Stomach (tissue), 9 donors: ENCODE data around the gene ZDHHC7. TPM values are rescaled to one million over a fixed set of nuclear protein-coding genes. Genes with fewer than 3 reads are reported as not detected.
A peak's percentile ranks its signal among the peaks of the same experiment; 100 is the strongest.

Source experiments
- DNase-seq, 2 donors: peaks; one replicate each; pipeline versions ENCODE4 v3.0.0 to v3.0.0-alpha.2; 2013 to 2019
- H3K27ac ChIP-seq, 5 donors: fragments of 200-600 bp in 4 of 5; sonication (generic) in 4 of 5; one replicate each; pipeline ENCODE4 v1.5.1; 2013 to 2019; ENCODE audit warnings: mild to moderate bottlenecking in 1 of 5, moderate library complexity in 1 of 5
- H3K27me3 ChIP-seq, 3 donors: fragments of 200-600 bp; sonication (generic); one replicate each; pipeline ENCODE4 v1.5.1; 2017 to 2019; ENCODE audit warnings: mixed run types in 1 of 3
- H3K36me3 ChIP-seq, 4 donors: fragments of 200-600 bp; sonication (generic); 1 replicate in 3 of 4; 2 replicates in 1 of 4; pipeline ENCODE4 v1.5.1; 2016 to 2019
- H3K4me1 ChIP-seq, 4 donors: fragments of 200-600 bp; sonication (generic); one replicate each; pipeline ENCODE4 v1.5.1; 2016 to 2019
- H3K4me3 ChIP-seq, 4 donors: fragments of 200-600 bp; sonication (generic) in 3 of 4; one replicate each; pipeline ENCODE4 v1.5.1; 2016 to 2019; ENCODE audit warnings: mild to moderate bottlenecking in 1 of 4
- H3K9me3 ChIP-seq, 4 donors: fragments of 200-600 bp; sonication (generic); one replicate each; pipeline ENCODE4 v1.5.1; 2016 to 2019
- EP300 ChIP-seq: sonication (generic); formaldehyde crosslinking; IDR thresholded peaks from one replicate; pipeline ENCODE4 v1.6.1; 2017; ENCODE audit warnings: antibody characterized with exemption
- POLR2A ChIP-seq, 4 donors: fragments of 450-650 bp; IDR thresholded peaks; one replicate each; pipeline ENCODE4 v1.6.1; 2016; ENCODE audit warnings: antibody characterized with exemption in 4 of 4, control low read depth in 2 of 4, mild to moderate bottlenecking in 1 of 4, moderate library complexity in 1 of 4
- POLR2AphosphoS5 ChIP-seq, 3 donors: sonication (generic); formaldehyde crosslinking; IDR thresholded peaks; one replicate each; pipeline ENCODE4 v1.6.1; 2016; ENCODE audit warnings: antibody characterized with exemption in 3 of 3
- WGBS, 5 donors: extraction: QIAGEN DNeasy Blood & Tissue Kit in 3 of 5; methylation state at CpG; one replicate each; pipeline versions ENCODE4 v1.1.5 to v1.1.7; 2013 to 2018; 5-methylcytosine and 5-hydroxymethylcytosine counted together
- intact Hi-C: fragments of 100-400 bp; cut with DNase I; formaldehyde crosslinking; loops from one replicate; pipeline ENCODE4 v1.15.1; 2023; ENCODE audit warnings: low total_unique reads
- polyA plus RNA-seq, 3 donors: library from polyadenylated mRNA; stranded (reverse); fragments of 200-250 nt; gene quantifications; one replicate each; pipeline ENCODE4 v1.2.3, GENCODE V29; 2013
- total RNA-seq, 5 donors: library from RNA; depleted of rRNA; stranded (reverse); fragments of >200 nt; gene quantifications; one replicate each; pipeline versions ENCODE4 v1.1.0 to v1.2.3, GENCODE V29; 2014 to 2016
- TF ChIP-seq, protein P1 (sequence below), 7 experiments: fragments of 450-650 bp in 4 of 7; fragments of 200-600 bp in 3 of 7; sonication (generic) in 3 of 7; IDR thresholded peaks; one replicate each; pipeline ENCODE4 v1.5.1; 2016 to 2019; ENCODE audit warnings: antibody characterized with exemption in 7 of 7, control low read depth in 2 of 7, mild to moderate bottlenecking in 1 of 7
- donor health status: healthy with polysubstance abuse.
- donor health status: Bipolar disorder and iron deficiency.
- donor health status: healthy.

The ZDHHC7 gene
- total and polyA plus RNA-seq, 8 donors: 15.0 to 358 (median 56.2) TPM

DNA sequence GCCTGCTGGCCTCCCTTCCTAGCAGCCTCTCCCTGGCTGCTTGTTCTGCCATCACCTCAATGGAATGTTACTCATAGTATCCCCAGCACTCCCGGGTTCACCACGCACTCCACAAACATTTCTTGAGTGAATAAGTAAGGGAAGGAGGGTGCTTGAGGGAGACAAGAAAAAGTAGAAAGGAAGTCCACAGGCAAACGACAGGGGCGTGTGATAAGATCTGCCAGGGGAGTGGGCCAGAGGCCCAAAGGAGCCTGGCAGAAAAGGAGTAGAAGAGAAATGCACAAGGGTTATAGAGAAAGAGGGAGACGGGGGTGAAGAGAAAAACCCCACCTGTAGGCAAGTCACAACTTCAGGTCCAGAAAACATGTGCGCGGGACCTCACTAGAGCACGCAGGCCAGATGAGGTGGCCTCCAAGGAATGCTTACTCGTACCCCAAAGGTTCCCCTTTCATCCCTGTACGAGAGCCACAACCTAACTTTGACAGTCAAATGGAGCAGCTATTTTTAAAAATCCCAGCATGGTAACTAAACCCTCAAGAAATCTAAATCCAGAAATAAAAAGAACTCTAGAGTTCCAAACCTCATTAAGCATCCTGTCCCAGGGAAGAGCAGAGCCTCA lies 6.6 kb downstream of the ZDHHC7 start:
- intact Hi-C loops: no loop called here
- H3K9me3 ChIP-seq: no peaks in the 10 kb centered on the region
- H3K27ac ChIP-seq: peak overlapping the region; percentile 76 to 95 (median 90)
- TF ChIP-seq EP300 (no peak), POLR2AphosphoS5 (IDR thresholded peaks at IDR 0.05) (peak in 2 of 3 donors; percentile 62 to 70)
- peak overlapping the region in 1 of 4 donors; percentile 6 for H3K4me3 ChIP-seq
- H3K4me1 ChIP-seq: peaks cover 89 to 100% (median 98%) of the 10 kb centered on the region in 4 donors
- H3K27me3 ChIP-seq: no peaks in the 10 kb centered on the region
- H3K36me3 ChIP-seq: peaks cover 0 to 4% (median 3%) of the 10 kb centered on the region in 4 donors
- 40 to 59% (median 51%) methylated on average over 10 of the region's 10 CpGs for WGBS, 5 donors
- peak; percentile 56 to 86 for DNase-seq

DNA sequence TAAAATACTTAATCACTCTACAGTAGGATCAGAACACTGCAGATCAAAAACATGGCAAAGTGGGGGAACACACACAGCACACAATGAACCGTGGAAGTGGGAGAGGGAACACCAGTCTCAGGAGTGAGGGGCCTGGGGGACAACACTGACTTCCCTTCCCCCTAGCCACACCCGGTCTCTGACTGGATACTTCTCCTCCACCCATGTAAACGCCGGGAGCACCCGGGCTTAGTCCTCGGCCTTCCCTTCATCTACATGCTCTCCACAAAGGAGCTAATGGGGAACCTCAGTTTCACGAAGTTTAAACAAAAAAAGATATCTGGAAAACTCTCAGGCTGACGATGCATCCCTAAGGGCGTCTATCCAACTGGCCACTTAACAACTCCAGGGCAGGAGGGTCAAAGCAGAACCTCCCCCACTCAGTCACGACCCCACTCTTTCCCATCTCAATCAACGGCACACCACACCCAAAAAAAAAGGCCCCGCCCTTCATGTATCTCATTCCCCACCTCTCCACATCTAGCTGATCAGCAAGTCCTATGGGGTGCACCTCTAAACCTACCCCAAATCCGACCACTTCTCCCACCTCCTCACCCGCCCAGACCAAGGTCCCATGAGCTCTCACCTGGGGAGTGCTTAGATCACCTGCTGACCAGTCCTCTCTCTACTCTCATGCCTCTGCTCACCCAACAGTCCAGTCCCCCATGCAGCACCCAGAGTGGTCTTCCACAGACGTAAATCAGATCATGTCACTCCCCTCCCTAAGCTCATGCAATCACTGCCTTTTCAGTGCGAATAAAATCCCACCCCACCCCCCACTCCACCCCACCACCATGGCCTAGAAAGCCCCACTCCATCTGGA lies 7.4 kb downstream of the ZDHHC7 start:
- no peaks in the 10 kb centered on the region for H3K9me3 ChIP-seq
- 38 to 54% (median 43%) methylated on average over 16 of the region's 16 CpGs for WGBS, 5 donors
- no peaks in the 10 kb centered on the region for H3K27me3 ChIP-seq
- peak overlapping the region; percentile 76 to 95 (median 90) for H3K27ac ChIP-seq
- DNase-seq: peak in 1 of 2 donors; percentile 42
- peak overlapping the region in 1 of 4 donors; percentile 25 for H3K4me3 ChIP-seq
- peaks cover 0 to 4% (median 3%) of the 10 kb centered on the region in 4 donors for H3K36me3 ChIP-seq
- intact Hi-C loops: no loop called here
- peaks cover 90 to 100% (median 96%) of the 10 kb centered on the region in 4 donors for H3K4me1 ChIP-seq
- TF ChIP-seq POLR2AphosphoS5 (IDR thresholded peaks at IDR 0.05) (no peak), EP300 (no peak), POLR2A (IDR thresholded peaks at IDR 0.05) (no peak)
- TF ChIP-seq, protein P1, sequence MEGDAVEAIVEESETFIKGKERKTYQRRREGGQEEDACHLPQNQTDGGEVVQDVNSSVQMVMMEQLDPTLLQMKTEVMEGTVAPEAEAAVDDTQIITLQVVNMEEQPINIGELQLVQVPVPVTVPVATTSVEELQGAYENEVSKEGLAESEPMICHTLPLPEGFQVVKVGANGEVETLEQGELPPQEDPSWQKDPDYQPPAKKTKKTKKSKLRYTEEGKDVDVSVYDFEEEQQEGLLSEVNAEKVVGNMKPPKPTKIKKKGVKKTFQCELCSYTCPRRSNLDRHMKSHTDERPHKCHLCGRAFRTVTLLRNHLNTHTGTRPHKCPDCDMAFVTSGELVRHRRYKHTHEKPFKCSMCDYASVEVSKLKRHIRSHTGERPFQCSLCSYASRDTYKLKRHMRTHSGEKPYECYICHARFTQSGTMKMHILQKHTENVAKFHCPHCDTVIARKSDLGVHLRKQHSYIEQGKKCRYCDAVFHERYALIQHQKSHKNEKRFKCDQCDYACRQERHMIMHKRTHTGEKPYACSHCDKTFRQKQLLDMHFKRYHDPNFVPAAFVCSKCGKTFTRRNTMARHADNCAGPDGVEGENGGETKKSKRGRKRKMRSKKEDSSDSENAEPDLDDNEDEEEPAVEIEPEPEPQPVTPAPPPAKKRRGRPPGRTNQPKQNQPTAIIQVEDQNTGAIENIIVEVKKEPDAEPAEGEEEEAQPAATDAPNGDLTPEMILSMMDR (IDR thresholded peaks at IDR 0.05): no peak

DNA sequence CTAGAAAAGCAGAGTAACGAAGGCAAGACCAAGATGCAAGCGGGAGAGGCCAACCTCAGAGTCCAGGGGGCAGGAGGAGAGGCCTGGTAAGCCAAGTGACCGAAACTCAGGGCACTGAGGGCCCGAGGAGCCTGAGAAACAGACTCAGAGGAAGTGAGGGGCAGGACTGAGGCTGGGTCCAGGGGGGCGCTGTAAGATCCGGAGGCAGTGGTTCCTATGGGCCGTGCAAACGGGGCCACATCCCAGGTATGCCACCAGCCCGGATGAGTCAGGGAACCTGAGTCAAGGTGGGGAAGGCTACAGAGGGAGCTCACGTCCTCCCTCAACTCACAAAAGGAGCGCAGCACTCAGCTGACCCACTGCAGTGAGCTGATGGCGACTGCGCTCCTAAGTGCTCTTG lies 8.3 kb downstream of the ZDHHC7 start:
- H3K36me3 ChIP-seq: peaks cover 0 to 4% (median 2%) of the 10 kb centered on the region in 4 donors
- H3K4me1 ChIP-seq: peaks cover 94 to 100% (median 96%) of the 10 kb centered on the region in 4 donors
- WGBS, 5 donors: 83 to 91% (median 87%) methylated on average over 13 of the region's 13 CpGs
- peak overlapping the region; percentile 43 to 95 (median 90) for H3K27ac ChIP-seq
- H3K9me3 ChIP-seq: no peaks in the 10 kb centered on the region
- TF ChIP-seq POLR2A (IDR thresholded peaks at IDR 0.05) (no peak), EP300 (no peak), POLR2AphosphoS5 (IDR thresholded peaks at IDR 0.05) (no peak)
- TF ChIP-seq, protein P1 (IDR thresholded peaks at IDR 0.05): no peak
- peak overlapping the region in 1 of 4 donors; percentile 25 for H3K4me3 ChIP-seq
- intact Hi-C loops: no loop called here
- no peak for DNase-seq
- no peaks in the 10 kb centered on the region for H3K27me3 ChIP-seq

DNA sequence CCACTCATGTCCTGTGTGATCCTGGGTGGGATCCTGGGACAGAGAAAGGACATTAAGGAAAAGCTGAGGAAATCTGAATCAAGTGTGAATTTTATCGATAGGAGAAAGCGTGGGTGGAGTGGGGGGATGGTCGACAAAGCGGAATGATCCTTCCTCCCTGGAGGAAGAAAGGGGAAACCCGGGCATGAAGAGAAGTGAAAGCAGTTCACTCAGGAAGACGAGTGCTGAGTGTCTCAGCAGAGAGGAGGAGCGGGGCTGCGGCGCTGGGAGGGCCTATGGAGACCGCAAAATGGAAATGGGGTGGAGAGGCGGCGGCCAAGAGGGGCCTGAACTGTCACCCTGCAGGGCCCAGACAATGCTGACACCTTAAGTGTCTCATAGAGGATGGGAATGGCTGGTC lies 8.7 kb downstream of the ZDHHC7 start:
- Histone ChIP-seq H3K27ac (peak overlapping the region; percentile 43 to 95 (median 90)), H3K36me3 (peaks cover 0 to 4% (median 1%) of the 10 kb centered on the region in 4 donors), H3K4me3 (peak overlapping the region in 1 of 4 donors; percentile 25), H3K4me1 (peaks cover 89 to 100% (median 95%) of the 10 kb centered on the region in 4 donors), H3K9me3 (no peaks in the 10 kb centered on the region), H3K27me3 (no peaks in the 10 kb centered on the region)
- WGBS, 5 donors: 52 to 77% (median 69%) methylated on average over 12 of the region's 12 CpGs
- no peak for DNase-seq
- intact Hi-C loops: no loop called here
- TF ChIP-seq EP300 (no peak), POLR2A (IDR thresholded peaks at IDR 0.05) (no peak), POLR2AphosphoS5 (IDR thresholded peaks at IDR 0.05) (no peak)
- TF ChIP-seq, protein P1 (IDR thresholded peaks at IDR 0.05): no peak
